ENCODE data around the gene UBA5. TPM values are rescaled to one million over a fixed set of nuclear protein-coding genes. Genes with fewer than 3 reads are reported as not detected.

UBA5 gene
- total RNA-seq, 1 donor from 2014 or later: 26.5 TPM

- Histone ChIP-seq H3K4me1 (peaks cover 3% of the 10 kb centered on the region), H3K9me3 (no peaks in the 10 kb centered on the region), H3K27ac (no peak overlapping the region), H3K4me3 (no peak overlapping the region), H3K27me3 (no peaks in the 10 kb centered on the region), H3K36me3 (no peaks in the 10 kb centered on the region)
- DNase-seq (ENCODE audit: extremely low spot score in 2 of 2): no peak
- TF ChIP-seq POLR2AphosphoS5 (IDR thresholded peaks at IDR 0.05; ENCODE audit: insufficient read depth in 1 of 2, low read depth in 1 of 2) (peak in 1 of 2 donors; percentile 26), POLR2A (IDR thresholded peaks at IDR 0.05) (no peak), CTCF (IDR thresholded peaks at IDR 0.05) (peak; percentile 68 to 77 (median 73))
- intact Hi-C loops (cut with DNase I): no loop called here
Measured at GRCh38 chr3:132726341-132726823, 66.3 kb downstream of the UBA5 start.

Other genes starting within 250 kb of the UBA5 start
- gene DNAJC13, start 242.8 kb upstream of the UBA5 start, total RNA-seq: 26.5 TPM
- not detected for gene ACKR4, start 63.1 kb upstream of the UBA5 start, total RNA-seq
- gene ACAD11, start 520 bp upstream of the UBA5 start, total RNA-seq: 26.5 TPM
- 49.1 TPM for gene NPHP3, start 62.1 kb downstream of the UBA5 start, total RNA-seq